C4-2B (cell line): Measurements from ENCODE around the gene PLXNA2.

Experiments used
- H3K27ac ChIP-seq: fragments of 450-650 bp; 2 replicates; pipeline ENCODE4 v1.5.1; 2017
- ZFX ChIP-seq: fragments of 450-650 bp; IDR thresholded peaks from 2 replicates; pipeline ENCODE4 v1.6.1; 2017
- TF ChIP-seq, protein P1 (sequence below): fragments of 450-650 bp; conservative IDR thresholded peaks from 2 replicates; pipeline ENCODE4 v1.5.1; 2017; ENCODE audit warnings: mild to moderate bottlenecking

PLXNA2 gene

DNA sequence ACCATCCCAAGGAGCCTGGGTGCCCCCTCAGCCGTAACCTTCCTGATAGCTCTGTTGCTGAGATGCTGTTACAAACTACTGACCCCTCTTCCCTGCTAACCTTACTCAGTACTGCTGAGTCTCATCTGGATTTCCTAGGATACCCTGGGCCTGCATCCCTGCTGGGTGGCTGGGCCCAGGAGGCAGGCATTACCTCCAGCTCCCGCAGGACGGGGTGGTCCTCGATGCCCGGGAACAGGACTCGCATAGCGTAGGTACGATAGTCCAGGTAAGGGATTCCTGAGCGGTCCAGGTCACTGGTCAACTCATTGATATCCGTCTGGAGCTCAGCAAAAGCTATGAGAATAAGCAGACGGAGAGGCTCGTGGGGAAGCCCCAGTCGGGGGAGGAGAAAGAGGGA, 201.3 kb downstream of the PLXNA2 start:
- H3K27ac ChIP-seq: no peak overlapping the region

DNA sequence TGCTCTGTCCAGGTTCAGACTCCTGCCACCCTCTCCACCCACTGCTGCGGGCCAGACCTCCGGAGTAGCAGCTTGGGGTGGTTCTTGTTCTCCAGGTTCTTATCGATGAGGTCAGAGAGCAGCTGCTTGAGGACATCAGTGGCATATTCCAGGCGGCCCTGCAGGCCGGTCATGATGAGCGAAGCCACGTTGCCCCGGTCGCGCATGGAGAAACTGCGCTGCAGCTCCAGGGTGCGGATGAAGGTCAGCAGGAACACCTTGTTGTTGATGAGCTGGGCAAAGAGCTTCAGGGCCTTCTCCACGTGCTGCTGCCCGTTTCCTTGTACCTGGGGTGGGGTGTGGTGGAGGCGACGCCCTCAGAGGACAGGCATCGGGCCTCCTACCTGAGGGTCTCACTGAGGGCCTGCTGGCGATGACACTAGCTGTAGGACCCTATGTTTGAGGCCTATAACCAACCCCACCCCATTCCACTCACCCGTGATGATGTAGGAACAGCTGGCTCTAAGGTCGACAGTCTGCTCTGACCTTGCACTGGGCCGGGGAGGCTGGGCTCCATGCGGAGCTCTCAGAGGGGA, 202.1 kb downstream of the PLXNA2 start:
- TF ChIP-seq, protein P1, sequence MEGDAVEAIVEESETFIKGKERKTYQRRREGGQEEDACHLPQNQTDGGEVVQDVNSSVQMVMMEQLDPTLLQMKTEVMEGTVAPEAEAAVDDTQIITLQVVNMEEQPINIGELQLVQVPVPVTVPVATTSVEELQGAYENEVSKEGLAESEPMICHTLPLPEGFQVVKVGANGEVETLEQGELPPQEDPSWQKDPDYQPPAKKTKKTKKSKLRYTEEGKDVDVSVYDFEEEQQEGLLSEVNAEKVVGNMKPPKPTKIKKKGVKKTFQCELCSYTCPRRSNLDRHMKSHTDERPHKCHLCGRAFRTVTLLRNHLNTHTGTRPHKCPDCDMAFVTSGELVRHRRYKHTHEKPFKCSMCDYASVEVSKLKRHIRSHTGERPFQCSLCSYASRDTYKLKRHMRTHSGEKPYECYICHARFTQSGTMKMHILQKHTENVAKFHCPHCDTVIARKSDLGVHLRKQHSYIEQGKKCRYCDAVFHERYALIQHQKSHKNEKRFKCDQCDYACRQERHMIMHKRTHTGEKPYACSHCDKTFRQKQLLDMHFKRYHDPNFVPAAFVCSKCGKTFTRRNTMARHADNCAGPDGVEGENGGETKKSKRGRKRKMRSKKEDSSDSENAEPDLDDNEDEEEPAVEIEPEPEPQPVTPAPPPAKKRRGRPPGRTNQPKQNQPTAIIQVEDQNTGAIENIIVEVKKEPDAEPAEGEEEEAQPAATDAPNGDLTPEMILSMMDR: no peak
- no peak for TF ChIP-seq ZFX
- no peak overlapping the region for H3K27ac ChIP-seq

More for the DNA sequence above, 201.3 kb downstream of the PLXNA2 start:
- TF ChIP-seq, protein P1: no peak
- TF ChIP-seq ZFX: no peak

DNA sequence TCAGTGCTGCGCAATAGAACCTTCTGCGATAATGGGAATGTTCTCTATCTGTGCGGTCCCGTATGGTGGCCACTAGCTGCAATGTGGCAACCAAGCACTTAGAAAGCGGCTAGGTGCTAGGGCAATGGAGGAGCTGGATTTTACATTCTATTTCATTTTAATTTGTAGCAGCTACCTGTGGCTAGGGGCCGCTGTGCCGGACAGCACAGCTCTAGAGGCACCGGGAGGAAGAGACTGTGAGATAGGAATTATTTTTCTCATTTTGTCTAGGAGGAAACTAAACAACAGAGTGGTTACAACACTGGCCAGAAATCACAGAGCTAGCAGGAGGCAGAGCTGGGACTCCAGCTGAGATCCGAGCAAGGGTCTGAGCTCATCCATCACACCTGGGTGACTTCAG, 202.7 kb downstream of the PLXNA2 start:
- H3K27ac ChIP-seq: no peak overlapping the region
- TF ChIP-seq, protein P1: no peak

DNA sequence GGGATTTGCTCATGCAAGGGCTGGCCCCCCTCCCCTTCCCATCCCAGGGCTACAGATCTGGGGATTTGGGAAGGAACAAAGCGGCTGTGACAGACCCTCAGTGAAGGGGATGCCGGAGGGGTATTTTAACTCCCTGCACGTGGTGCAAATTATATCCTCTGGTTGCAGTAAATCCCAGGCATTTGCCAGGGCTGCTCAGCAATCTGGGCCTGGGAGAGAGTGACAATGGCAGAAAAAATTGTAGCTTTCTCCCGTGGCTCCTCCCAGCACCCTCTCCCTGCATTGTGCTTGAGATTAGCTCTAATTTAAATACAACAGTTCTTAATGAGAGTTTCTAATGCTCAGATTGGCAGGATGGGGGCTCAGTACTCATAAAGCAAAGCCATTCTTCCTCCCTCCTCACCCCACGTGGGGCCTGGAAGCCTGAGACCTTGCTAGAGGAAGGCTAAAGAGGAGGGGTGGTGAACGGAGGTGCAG, 203.3 kb downstream of the PLXNA2 start:
- H3K27ac ChIP-seq: no peak overlapping the region
- TF ChIP-seq ZFX: no peak
- TF ChIP-seq, protein P1: no peak

DNA sequence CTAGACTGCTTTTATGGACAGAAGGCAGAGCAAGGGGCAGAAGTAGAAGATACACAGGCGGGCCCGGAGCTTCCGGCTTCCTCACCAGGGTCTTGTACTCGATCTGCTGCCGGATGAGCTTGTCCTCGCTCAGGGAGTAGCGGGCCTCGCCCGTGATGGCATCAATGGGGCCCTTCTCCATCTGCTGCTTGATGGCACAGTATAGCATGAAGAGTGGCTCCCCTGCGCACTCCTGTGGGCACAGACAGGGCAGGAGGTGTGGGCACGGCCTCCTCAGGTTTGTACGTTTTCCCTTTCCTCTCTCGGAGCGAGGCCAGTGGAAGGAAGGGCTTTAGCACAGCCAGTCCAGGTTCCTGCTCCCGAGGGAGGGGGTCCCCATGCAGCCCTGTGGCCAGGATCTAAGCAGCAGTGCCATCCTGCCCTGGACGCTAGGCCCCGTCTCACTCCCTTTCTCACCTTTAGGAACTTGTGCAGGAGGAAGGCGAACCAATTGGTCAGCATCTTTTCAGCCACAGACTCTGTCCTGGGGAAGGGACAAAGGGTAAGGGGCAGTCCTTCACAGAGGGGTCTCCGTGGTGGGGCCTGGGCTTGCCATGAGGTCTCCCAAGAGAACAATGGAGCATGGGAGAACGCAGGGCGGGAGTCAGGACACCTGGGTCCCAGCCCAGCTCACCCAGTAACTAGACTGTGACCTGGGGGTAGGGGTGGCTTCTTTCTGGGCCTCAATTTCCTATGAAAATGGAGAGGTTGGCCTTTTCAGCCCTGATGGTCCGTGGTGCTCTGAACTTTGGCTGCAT, 204.4 kb downstream of the PLXNA2 start:
- no peak overlapping the region for H3K27ac ChIP-seq
- TF ChIP-seq, protein P1: no peak
- TF ChIP-seq ZFX: no peak

DNA sequence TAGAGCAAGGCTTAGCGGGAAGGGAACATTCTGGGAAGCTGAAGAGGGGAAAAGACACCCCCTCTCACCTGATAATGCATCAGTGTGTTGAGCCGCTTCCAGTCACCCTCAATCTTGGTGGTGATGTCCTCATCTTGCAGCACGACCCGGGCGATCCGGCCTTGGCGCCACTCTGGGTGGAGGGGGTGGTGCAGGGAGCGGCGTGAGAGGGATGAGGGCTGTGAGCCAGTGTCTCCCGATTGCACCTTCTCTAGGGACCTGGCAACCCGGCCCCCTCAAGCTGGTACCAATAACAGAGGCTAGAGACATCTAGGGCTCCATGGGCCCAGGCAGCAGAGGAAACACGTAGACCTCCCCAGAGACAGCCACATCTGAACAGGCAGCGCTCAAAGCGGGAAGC, 205.9 kb downstream of the PLXNA2 start:
- H3K27ac ChIP-seq: no peak overlapping the region
- no peak for TF ChIP-seq ZFX
- TF ChIP-seq, protein P1: no peak
